Measurements from ENCODE around the gene RNFT2. TPM values are rescaled to one million over a fixed set of nuclear protein-coding genes. Genes with fewer than 3 reads are reported as not detected.
A peak's percentile ranks its signal among the peaks of the same experiment; 100 is the strongest.

Gene RNFT2
- polyA plus RNA-seq, 1 donor: 2.0 TPM

GRCh38 chr12:116885491-116885890 lies 147.4 kb downstream of the RNFT2 start:
- Histone ChIP-seq H3K27me3 (ENCODE audit: control insufficient read depth, insufficient read depth, low read length) (peaks cover 44% of the 10 kb centered on the region), H3K36me3 (ENCODE audit: control insufficient read depth, insufficient read depth, low read length) (no peaks in the 10 kb centered on the region), H3K4me3 (ENCODE audit: low read length) (no peak overlapping the region), H3K4me1 (ENCODE audit: control insufficient read depth, insufficient read depth, low read length) (peaks cover 5% of the 10 kb centered on the region), H3K9me3 (ENCODE audit: control insufficient read depth, low read depth, low read length) (no peaks in the 10 kb centered on the region), H3K27ac (ENCODE audit: low read length) (no peak overlapping the region)
- no CpG with 5 or more reads among the region's 2 CpGs for WGBS (ENCODE audit: insufficient coverage, low lambda C conversion rate)
- no peak for DNase-seq

- Histone ChIP-seq H3K9me3 (ENCODE audit: control insufficient read depth, low read depth, low read length) (no peaks in the 10 kb centered on the region), H3K4me1 (ENCODE audit: control insufficient read depth, insufficient read depth, low read length) (no peaks in the 10 kb centered on the region), H3K27ac (ENCODE audit: low read length) (no peak overlapping the region), H3K27me3 (ENCODE audit: control insufficient read depth, insufficient read depth, low read length) (peaks cover 31% of the 10 kb centered on the region), H3K4me3 (ENCODE audit: low read length) (no peak overlapping the region), H3K36me3 (ENCODE audit: control insufficient read depth, insufficient read depth, low read length) (no peaks in the 10 kb centered on the region)
- no peak for DNase-seq
- WGBS (ENCODE audit: insufficient coverage, low lambda C conversion rate): no CpG with 5 or more reads among the region's 1 CpG
Observed at GRCh38 chr12:116887244-116887643, 149.1 kb downstream of the RNFT2 start.

GRCh38 chr12:116887897-116888296 lies 149.8 kb downstream of the RNFT2 start:
- H3K27me3 ChIP-seq (ENCODE audit: control insufficient read depth, insufficient read depth, low read length): peaks cover 28% of the 10 kb centered on the region
- no peaks in the 10 kb centered on the region for H3K36me3 ChIP-seq (ENCODE audit: control insufficient read depth, insufficient read depth, low read length)
- H3K9me3 ChIP-seq (ENCODE audit: control insufficient read depth, low read depth, low read length): no peaks in the 10 kb centered on the region
- no peaks in the 10 kb centered on the region for H3K4me1 ChIP-seq (ENCODE audit: control insufficient read depth, insufficient read depth, low read length)
- WGBS (ENCODE audit: insufficient coverage, low lambda C conversion rate): no CpG with 5 or more reads among the region's 6 CpGs
- no peak overlapping the region for H3K4me3 ChIP-seq (ENCODE audit: low read length)
- no peak overlapping the region for H3K27ac ChIP-seq (ENCODE audit: low read length)
- peak in 1 of 2 donors; percentile 27 for DNase-seq

- Histone ChIP-seq H3K36me3 (ENCODE audit: control insufficient read depth, insufficient read depth, low read length) (no peaks in the 10 kb centered on the region), H3K4me1 (ENCODE audit: control insufficient read depth, insufficient read depth, low read length) (no peaks in the 10 kb centered on the region), H3K27me3 (ENCODE audit: control insufficient read depth, insufficient read depth, low read length) (peaks cover 9% of the 10 kb centered on the region), H3K9me3 (ENCODE audit: control insufficient read depth, low read depth, low read length) (no peaks in the 10 kb centered on the region), H3K27ac (ENCODE audit: low read length) (no peak overlapping the region), H3K4me3 (ENCODE audit: low read length) (no peak overlapping the region)
- WGBS (ENCODE audit: insufficient coverage, low lambda C conversion rate): no CpG with 5 or more reads among the region's 2 CpGs
- DNase-seq: no peak
Observed at GRCh38 chr12:116890330-116890729, 152.2 kb downstream of the RNFT2 start.

GRCh38 chr12:116891019-116891418 lies 152.9 kb downstream of the RNFT2 start:
- H3K9me3 ChIP-seq (ENCODE audit: control insufficient read depth, low read depth, low read length): no peaks in the 10 kb centered on the region

GRCh38 chr12:116892349-116893140 lies 154.4 kb downstream of the RNFT2 start:
- Histone ChIP-seq H3K27ac (ENCODE audit: low read length) (no peak overlapping the region), H3K9me3 (ENCODE audit: control insufficient read depth, low read depth, low read length) (no peaks in the 10 kb centered on the region), H3K27me3 (ENCODE audit: control insufficient read depth, insufficient read depth, low read length) (peaks cover 15% of the 10 kb centered on the region), H3K4me3 (ENCODE audit: low read length) (no peak overlapping the region), H3K4me1 (ENCODE audit: control insufficient read depth, insufficient read depth, low read length) (no peaks in the 10 kb centered on the region), H3K36me3 (ENCODE audit: control insufficient read depth, insufficient read depth, low read length) (no peaks in the 10 kb centered on the region)
- no peak for DNase-seq
- WGBS (ENCODE audit: insufficient coverage, low lambda C conversion rate): 93% methylated on average over 3 of the region's 12 CpGs

More at GRCh38 chr12:116891019-116891418, 152.9 kb downstream of the RNFT2 start:
- WGBS (ENCODE audit: insufficient coverage, low lambda C conversion rate): no CpG with 5 or more reads among the region's 3 CpGs
- Histone ChIP-seq H3K27me3 (ENCODE audit: control insufficient read depth, insufficient read depth, low read length) (peaks cover 9% of the 10 kb centered on the region), H3K36me3 (ENCODE audit: control insufficient read depth, insufficient read depth, low read length) (no peaks in the 10 kb centered on the region), H3K27ac (ENCODE audit: low read length) (no peak overlapping the region), H3K4me1 (ENCODE audit: control insufficient read depth, insufficient read depth, low read length) (no peaks in the 10 kb centered on the region), H3K4me3 (ENCODE audit: low read length) (no peak overlapping the region)
- DNase-seq: no peak

GRCh38 chr12:116894913-116895312 lies 156.8 kb downstream of the RNFT2 start:
- no peaks in the 10 kb centered on the region for H3K9me3 ChIP-seq (ENCODE audit: control insufficient read depth, low read depth, low read length)
- no peak for DNase-seq
- no peak overlapping the region for H3K4me3 ChIP-seq (ENCODE audit: low read length)
- H3K4me1 ChIP-seq (ENCODE audit: control insufficient read depth, insufficient read depth, low read length): no peaks in the 10 kb centered on the region
- H3K27ac ChIP-seq (ENCODE audit: low read length): no peak overlapping the region
- no CpG with 5 or more reads among the region's 3 CpGs for WGBS (ENCODE audit: insufficient coverage, low lambda C conversion rate)
- H3K27me3 ChIP-seq (ENCODE audit: control insufficient read depth, insufficient read depth, low read length): peaks cover 22% of the 10 kb centered on the region
- no peaks in the 10 kb centered on the region for H3K36me3 ChIP-seq (ENCODE audit: control insufficient read depth, insufficient read depth, low read length)

- no peaks in the 10 kb centered on the region for H3K9me3 ChIP-seq (ENCODE audit: control insufficient read depth, low read depth, low read length)
- H3K36me3 ChIP-seq (ENCODE audit: control insufficient read depth, insufficient read depth, low read length): no peaks in the 10 kb centered on the region
- no peaks in the 10 kb centered on the region for H3K4me1 ChIP-seq (ENCODE audit: control insufficient read depth, insufficient read depth, low read length)
- no peak overlapping the region for H3K27ac ChIP-seq (ENCODE audit: low read length)
- no CpG with 5 or more reads among the region's 7 CpGs for WGBS (ENCODE audit: insufficient coverage, low lambda C conversion rate)
- peaks cover 20% of the 10 kb centered on the region for H3K27me3 ChIP-seq (ENCODE audit: control insufficient read depth, insufficient read depth, low read length)
- no peak for DNase-seq
- no peak overlapping the region for H3K4me3 ChIP-seq (ENCODE audit: low read length)
Observed at GRCh38 chr12:116896411-116896924, 158.4 kb downstream of the RNFT2 start.

- H3K27me3 ChIP-seq (ENCODE audit: control insufficient read depth, insufficient read depth, low read length): peaks cover 17% of the 10 kb centered on the region
- no peaks in the 10 kb centered on the region for H3K9me3 ChIP-seq (ENCODE audit: control insufficient read depth, low read depth, low read length)
- no peak overlapping the region for H3K27ac ChIP-seq (ENCODE audit: low read length)
- H3K4me3 ChIP-seq (ENCODE audit: low read length): no peak overlapping the region
- no peak for DNase-seq
- WGBS (ENCODE audit: insufficient coverage, low lambda C conversion rate): 100% methylated on average over 1 of the region's 4 CpGs
- no peaks in the 10 kb centered on the region for H3K36me3 ChIP-seq (ENCODE audit: control insufficient read depth, insufficient read depth, low read length)
- H3K4me1 ChIP-seq (ENCODE audit: control insufficient read depth, insufficient read depth, low read length): no peaks in the 10 kb centered on the region
Observed at GRCh38 chr12:116897476-116897875, 159.4 kb downstream of the RNFT2 start.

GRCh38 chr12:116898669-116899068 lies 160.6 kb downstream of the RNFT2 start:
- H3K9me3 ChIP-seq (ENCODE audit: control insufficient read depth, low read depth, low read length): no peaks in the 10 kb centered on the region

GRCh38 chr12:116901612-116902011 lies 163.5 kb downstream of the RNFT2 start:
- H3K4me1 ChIP-seq (ENCODE audit: control insufficient read depth, insufficient read depth, low read length): no peaks in the 10 kb centered on the region
- 79% methylated on average over 2 of the region's 2 CpGs for WGBS (ENCODE audit: insufficient coverage, low lambda C conversion rate)
- no peak for DNase-seq
- H3K36me3 ChIP-seq (ENCODE audit: control insufficient read depth, insufficient read depth, low read length): no peaks in the 10 kb centered on the region
- H3K27me3 ChIP-seq (ENCODE audit: control insufficient read depth, insufficient read depth, low read length): peaks cover 15% of the 10 kb centered on the region
- no peak overlapping the region for H3K27ac ChIP-seq (ENCODE audit: low read length)
- H3K9me3 ChIP-seq (ENCODE audit: control insufficient read depth, low read depth, low read length): no peaks in the 10 kb centered on the region
- no peak overlapping the region for H3K4me3 ChIP-seq (ENCODE audit: low read length)

More at GRCh38 chr12:116898669-116899068, 160.6 kb downstream of the RNFT2 start:
- Histone ChIP-seq H3K27ac (ENCODE audit: low read length) (no peak overlapping the region), H3K4me1 (ENCODE audit: control insufficient read depth, insufficient read depth, low read length) (no peaks in the 10 kb centered on the region), H3K4me3 (ENCODE audit: low read length) (no peak overlapping the region), H3K27me3 (ENCODE audit: control insufficient read depth, insufficient read depth, low read length) (peaks cover 16% of the 10 kb centered on the region), H3K36me3 (ENCODE audit: control insufficient read depth, insufficient read depth, low read length) (no peaks in the 10 kb centered on the region)
- DNase-seq: no peak
- no CpG with 5 or more reads among the region's 3 CpGs for WGBS (ENCODE audit: insufficient coverage, low lambda C conversion rate)
